ENCODE measurements around the gene PCDH9. TPM values are rescaled to one million over a fixed set of nuclear protein-coding genes. Genes with fewer than 3 reads are reported as not detected.

The PCDH9 gene
- polyA plus RNA-seq, 3 donors, result 0.03 TPM; not detected in 1

DNA sequence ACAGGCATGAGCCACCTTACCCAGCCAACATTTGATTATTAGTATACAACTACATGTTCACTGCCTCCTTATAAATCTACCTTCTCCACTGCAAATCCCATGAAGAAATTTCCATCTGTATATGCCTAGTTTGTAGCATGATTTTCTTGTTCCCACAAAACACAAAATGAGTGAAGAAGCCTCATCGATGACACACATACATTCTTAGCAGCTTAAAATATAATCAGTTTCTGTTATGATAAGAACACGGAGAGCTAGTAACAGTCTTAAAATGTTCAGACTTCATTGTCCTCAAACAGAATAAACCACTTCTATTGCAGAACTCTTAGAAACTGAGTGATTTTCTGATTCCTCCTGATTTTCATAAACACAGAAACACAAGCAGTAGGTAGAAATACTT is 740.5 kb downstream of the PCDH9 start:
- no peak overlapping the region for H2AFZ ChIP-seq (ENCODE audit: insufficient read depth, low read depth, low read length, poor library complexity, severe bottlenecking)

DNA sequence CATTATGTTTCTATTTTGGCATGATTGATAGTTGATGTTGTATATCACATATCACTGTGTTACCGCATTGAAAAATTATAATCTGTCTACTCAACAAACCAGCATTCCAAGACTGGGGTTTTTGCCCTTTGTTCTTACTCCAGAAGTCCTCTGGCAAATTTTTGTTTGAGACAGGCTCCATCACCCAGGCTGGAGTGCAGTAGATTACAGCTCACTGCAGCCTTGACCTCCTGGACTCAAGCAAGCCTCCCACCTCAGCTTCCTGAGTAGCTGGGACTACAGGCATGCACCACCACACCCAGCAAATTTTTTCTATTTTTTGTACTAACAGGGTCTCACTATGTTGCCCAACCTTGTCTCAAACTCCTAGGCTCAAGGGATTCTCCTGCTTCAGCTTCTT is 741.0 kb downstream of the PCDH9 start:
- Histone ChIP-seq H3K36me3 (replicated peaks in 1 of 2; ENCODE audit: control insufficient read depth in 1 of 2, insufficient read depth in 2 of 2, low read length in 2 of 2) (no peaks in the 10 kb centered on the region), H3K9me3 (replicated peaks in 1 of 2; ENCODE audit: control insufficient read depth in 1 of 2, insufficient read depth in 1 of 2, low read length in 2 of 2) (peaks cover 0 to 1% of the 10 kb centered on the region in 2 donors), H3K4me1 (ENCODE audit: control insufficient read depth in 1 of 2, insufficient read depth in 2 of 2, low read length in 2 of 2) (no peaks in the 10 kb centered on the region), H3K4me2 (replicated peaks; ENCODE audit: extremely low read depth, low read length, poor library complexity, severe bottlenecking) (no peak overlapping the region), H3K79me2 (ENCODE audit: insufficient read depth, low read length) (no peaks in the 10 kb centered on the region), H3K4me3 (replicated peaks in 1 of 3; ENCODE audit: low read depth in 2 of 3, low read length in 3 of 3) (no peak overlapping the region), H2AFZ (ENCODE audit: insufficient read depth, low read depth, low read length, poor library complexity, severe bottlenecking) (no peak overlapping the region), H3K9ac (ENCODE audit: insufficient read depth, low read length, poor library complexity, severe bottlenecking) (no peak overlapping the region), H4K20me1 (ENCODE audit: insufficient read depth, low read length) (no peaks in the 10 kb centered on the region), H3K27me3 (ENCODE audit: control insufficient read depth in 2 of 2, insufficient read depth in 2 of 2, low read length in 2 of 2) (no peaks in the 10 kb centered on the region), H3K27ac (ENCODE audit: low read depth in 1 of 2, low read length in 2 of 2) (no peak overlapping the region)
- Mint-ChIP-seq H3K4me1 (no peaks in the 10 kb centered on the region), H3K36me3 (no peaks in the 10 kb centered on the region), H3K9me3 (peaks cover 0 to 4% (median 3%) of the 10 kb centered on the region in 7 donors), H3K4me3 (no peak overlapping the region), H3K27me3 (ENCODE audit: low read depth in 3 of 3) (no peaks in the 10 kb centered on the region), H3K27ac (no peak overlapping the region)
- intact Hi-C loops (cut with micrococcal nuclease), result no loop called here
- DNase-seq, result no peak
- WGBS (ENCODE audit: insufficient coverage), result no CpG with 5 or more reads among the region's 1 CpG
- TF ChIP-seq, protein P1, sequence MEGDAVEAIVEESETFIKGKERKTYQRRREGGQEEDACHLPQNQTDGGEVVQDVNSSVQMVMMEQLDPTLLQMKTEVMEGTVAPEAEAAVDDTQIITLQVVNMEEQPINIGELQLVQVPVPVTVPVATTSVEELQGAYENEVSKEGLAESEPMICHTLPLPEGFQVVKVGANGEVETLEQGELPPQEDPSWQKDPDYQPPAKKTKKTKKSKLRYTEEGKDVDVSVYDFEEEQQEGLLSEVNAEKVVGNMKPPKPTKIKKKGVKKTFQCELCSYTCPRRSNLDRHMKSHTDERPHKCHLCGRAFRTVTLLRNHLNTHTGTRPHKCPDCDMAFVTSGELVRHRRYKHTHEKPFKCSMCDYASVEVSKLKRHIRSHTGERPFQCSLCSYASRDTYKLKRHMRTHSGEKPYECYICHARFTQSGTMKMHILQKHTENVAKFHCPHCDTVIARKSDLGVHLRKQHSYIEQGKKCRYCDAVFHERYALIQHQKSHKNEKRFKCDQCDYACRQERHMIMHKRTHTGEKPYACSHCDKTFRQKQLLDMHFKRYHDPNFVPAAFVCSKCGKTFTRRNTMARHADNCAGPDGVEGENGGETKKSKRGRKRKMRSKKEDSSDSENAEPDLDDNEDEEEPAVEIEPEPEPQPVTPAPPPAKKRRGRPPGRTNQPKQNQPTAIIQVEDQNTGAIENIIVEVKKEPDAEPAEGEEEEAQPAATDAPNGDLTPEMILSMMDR (IDR thresholded peaks at IDR 0.05), result no peak

More for the DNA sequence above, 740.5 kb downstream of the PCDH9 start:
- no peaks in the 10 kb centered on the region for H3K9me3 ChIP-seq (replicated peaks in 1 of 2; ENCODE audit: control insufficient read depth in 1 of 2, insufficient read depth in 1 of 2, low read length in 2 of 2)
- no peak overlapping the region for H3K4me2 ChIP-seq (replicated peaks; ENCODE audit: extremely low read depth, low read length, poor library complexity, severe bottlenecking)
- WGBS (ENCODE audit: insufficient coverage), result no CpG with 5 or more reads among the region's 2 CpGs
- H3K27ac Mint-ChIP-seq, result no peak overlapping the region
- H3K79me2 ChIP-seq (ENCODE audit: insufficient read depth, low read length), result no peaks in the 10 kb centered on the region
- no peaks in the 10 kb centered on the region for H3K4me1 ChIP-seq (ENCODE audit: control insufficient read depth in 1 of 2, insufficient read depth in 2 of 2, low read length in 2 of 2)
- no peak for DNase-seq
- H3K27ac ChIP-seq (ENCODE audit: low read depth in 1 of 2, low read length in 2 of 2), result no peak overlapping the region
- no peak overlapping the region for H3K9ac ChIP-seq (ENCODE audit: insufficient read depth, low read length, poor library complexity, severe bottlenecking)
- H4K20me1 ChIP-seq (ENCODE audit: insufficient read depth, low read length), result no peaks in the 10 kb centered on the region
- H3K27me3 Mint-ChIP-seq (ENCODE audit: low read depth in 3 of 3), result no peaks in the 10 kb centered on the region
- H3K4me3 Mint-ChIP-seq, result no peak overlapping the region
- H3K4me3 ChIP-seq (replicated peaks in 1 of 3; ENCODE audit: low read depth in 2 of 3, low read length in 3 of 3), result no peak overlapping the region
- no peaks in the 10 kb centered on the region for H3K27me3 ChIP-seq (ENCODE audit: control insufficient read depth in 2 of 2, insufficient read depth in 2 of 2, low read length in 2 of 2)
- intact Hi-C loops (cut with micrococcal nuclease), result no loop called here
- H3K36me3 Mint-ChIP-seq, result no peaks in the 10 kb centered on the region
- no peaks in the 10 kb centered on the region for H3K4me1 Mint-ChIP-seq
- H3K36me3 ChIP-seq (replicated peaks in 1 of 2; ENCODE audit: control insufficient read depth in 1 of 2, insufficient read depth in 2 of 2, low read length in 2 of 2), result no peaks in the 10 kb centered on the region
- H3K9me3 Mint-ChIP-seq, result peaks cover 0 to 4% (median 3%) of the 10 kb centered on the region in 7 donors
- TF ChIP-seq, protein P1 (IDR thresholded peaks at IDR 0.05), result no peak
